GM21360 (cell line): ENCODE results near the gene AJUBA.
"Not testable (repeated sequence)": the region's sequence is repeated elsewhere in the genome, so short reads cannot be mapped to it uniquely, and the experiment has no call there.

Source experiments
- ATAC-seq: cut with Tn5 transposase; IDR thresholded peaks from one replicate; pipeline ENCODE4 v1.9.1; 2021; ENCODE audit warnings: mild to moderate bottlenecking, moderate library complexity; ENCODE audit not compliant: unreplicated experiment

AJUBA gene

GRCh38 chr14:22982477-22983245 is at the start of gene AJUBA:
Gene AJUBA, minus strand, starts transcription at chr14:22982551. Its CDS starts 285 bp downstream, at chr14:22982266.
- peak; percentile 54 for ATAC-seq

GRCh38 chr14:23030936-23031335 is 48.6 kb upstream of the AJUBA start:
- no peak for ATAC-seq

GRCh38 chr14:23028799-23029198 is 46.4 kb upstream of the AJUBA start:
- ATAC-seq: no peak

GRCh38 chr14:23025151-23025814 is 42.9 kb upstream of the AJUBA start:
- no peak for ATAC-seq

GRCh38 chr14:23024612-23025075 is 42.3 kb upstream of the AJUBA start:
- no peak for ATAC-seq

GRCh38 chr14:23023795-23024152 is 41.4 kb upstream of the AJUBA start:
- no peak for ATAC-seq

- ATAC-seq: no peak
Observed at GRCh38 chr14:23023022-23023794, 40.9 kb upstream of the AJUBA start.

- no peak for ATAC-seq
Observed at GRCh38 chr14:23021889-23022442, 39.6 kb upstream of the AJUBA start.

GRCh38 chr14:23021434-23021833 is 39.1 kb upstream of the AJUBA start:
- no peak for ATAC-seq

GRCh38 chr14:23020143-23021128 is 38.1 kb upstream of the AJUBA start:
- ATAC-seq: no peak

- no peak for ATAC-seq
Observed at GRCh38 chr14:23018107-23018506, 35.8 kb upstream of the AJUBA start.

GRCh38 chr14:23017091-23017490 is 34.7 kb upstream of the AJUBA start:
- no peak for ATAC-seq

GRCh38 chr14:23015618-23016017 is 33.3 kb upstream of the AJUBA start:
- ATAC-seq: no peak

GRCh38 chr14:23013749-23014054 is 31.4 kb upstream of the AJUBA start:
- not testable (repeated sequence) for ATAC-seq

- no peak for ATAC-seq
Observed at GRCh38 chr14:23013054-23013748, 30.9 kb upstream of the AJUBA start.

GRCh38 chr14:23009939-23010726 is 27.8 kb upstream of the AJUBA start, which contains the start of gene C14orf93:
Gene C14orf93, minus strand, starts transcription at chr14:23010143. Its CDS starts 11,120 bp downstream, at chr14:22999023.
- peak; percentile 46 for ATAC-seq

- no peak for ATAC-seq
Observed at GRCh38 chr14:23009483-23009938, 27.2 kb upstream of the AJUBA start.

GRCh38 chr14:23008831-23009230 is 26.5 kb upstream of the AJUBA start:
- no peak for ATAC-seq
